ENCODE measurements around the gene CLIC3.
"Not testable (repeated sequence)": the region's sequence is repeated elsewhere in the genome, so short reads cannot be mapped to it uniquely, and the experiment has no call there.

The CLIC3 gene

GRCh38 chr9:137016436-137016835 lies 20.1 kb upstream of the CLIC3 start:
- no peak for DNase-seq

GRCh38 chr9:137015976-137016375 lies 19.6 kb upstream of the CLIC3 start:
- DNase-seq, result no peak

GRCh38 chr9:137015540-137015930 lies 19.2 kb upstream of the CLIC3 start:
- no peak for DNase-seq

- no peak for DNase-seq
These were observed 18.6 kb upstream of the CLIC3 start for GRCh38 chr9:137014776-137015539.

- DNase-seq, result no peak
These were observed 17.8 kb upstream of the CLIC3 start for GRCh38 chr9:137014166-137014565.

GRCh38 chr9:137013571-137013940 lies 17.2 kb upstream of the CLIC3 start:
- no peak for DNase-seq

- no peak for DNase-seq
These were observed 16.6 kb upstream of the CLIC3 start for GRCh38 chr9:137012694-137013570.

- no peak for DNase-seq
These were observed 15.7 kb upstream of the CLIC3 start for GRCh38 chr9:137011907-137012675.

GRCh38 chr9:137011156-137011555 lies 14.8 kb upstream of the CLIC3 start:
- DNase-seq, result no peak

- no peak for DNase-seq
These were observed 13.8 kb upstream of the CLIC3 start for GRCh38 chr9:137009938-137010732.

- DNase-seq, result no peak
These were observed 12.8 kb upstream of the CLIC3 start for GRCh38 chr9:137009217-137009616.

GRCh38 chr9:137008312-137008711 lies 11.9 kb upstream of the CLIC3 start:
- no peak for DNase-seq

- DNase-seq, result no peak
These were observed 11.5 kb upstream of the CLIC3 start for GRCh38 chr9:137007816-137008270.

GRCh38 chr9:137007108-137007815 lies 10.9 kb upstream of the CLIC3 start:
- no peak for DNase-seq

- DNase-seq, result no peak
These were observed 10.0 kb upstream of the CLIC3 start for GRCh38 chr9:137006116-137007003.

- DNase-seq, result not testable (repeated sequence)
These were observed 7.9 kb upstream of the CLIC3 start for GRCh38 chr9:137004285-137004684.

- DNase-seq, result no peak
These were observed 6.3 kb upstream of the CLIC3 start for GRCh38 chr9:137002646-137003041.

- no peak for DNase-seq
These were observed 5.7 kb upstream of the CLIC3 start for GRCh38 chr9:137001857-137002645.

GRCh38 chr9:137000177-137000930 lies 4.0 kb upstream of the CLIC3 start:
- no peak for DNase-seq
